UCSD-AML1 (cell line): Measurements from ENCODE around the gene CATSPERZ.
"Not testable (repeated sequence)": the region's sequence is repeated elsewhere in the genome, so short reads cannot be mapped to it uniquely, and the experiment has no call there.

Source experiments
- DNase-seq: peaks from one replicate; lab custom pipeline; 2025; ENCODE audit not compliant: unreplicated experiment; lab: John Stamatoyannopoulos, UW

Gene CATSPERZ

GRCh38 chr11:64303109-64304031 lies 3.2 kb downstream of the CATSPERZ start:
- no peak for DNase-seq

GRCh38 chr11:64304032-64304315 lies 3.8 kb downstream of the CATSPERZ start:
- DNase-seq = no peak

GRCh38 chr11:64304316-64305072 lies 4.3 kb downstream of the CATSPERZ start:
- peak; percentile 93 for DNase-seq

- peak; percentile 100 for DNase-seq
Observed at GRCh38 chr11:64305075-64305690, 5.0 kb downstream of the CATSPERZ start, which contains the start of gene ESRRA. TSS of gene ESRRA (plus strand) at chr11:64305524. CDS start at chr11:64307180, 1,656 bp downstream.

- DNase-seq = peak; percentile 83
Observed at GRCh38 chr11:64305691-64306562, 5.8 kb downstream of the CATSPERZ start.

- DNase-seq = no peak
Observed at GRCh38 chr11:64306563-64306875, 6.4 kb downstream of the CATSPERZ start.

GRCh38 chr11:64306876-64307622 lies 6.9 kb downstream of the CATSPERZ start:
- DNase-seq = no peak

GRCh38 chr11:64307795-64308194 lies 7.6 kb downstream of the CATSPERZ start:
- not testable (repeated sequence) for DNase-seq

GRCh38 chr11:64312947-64313346 lies 12.8 kb downstream of the CATSPERZ start:
- no peak for DNase-seq

- no peak for DNase-seq
Observed at GRCh38 chr11:64313491-64314145, 13.5 kb downstream of the CATSPERZ start.

- DNase-seq = no peak
Observed at GRCh38 chr11:64314146-64314804, 14.1 kb downstream of the CATSPERZ start.

- DNase-seq = no peak
Observed at GRCh38 chr11:64314805-64315561, 14.8 kb downstream of the CATSPERZ start.

GRCh38 chr11:64315667-64316526 lies 15.7 kb downstream of the CATSPERZ start:
- DNase-seq = not testable (repeated sequence)

- DNase-seq = no peak
Observed at GRCh38 chr11:64316672-64317324, 16.6 kb downstream of the CATSPERZ start.

- peak; percentile 93 for DNase-seq
Observed at GRCh38 chr11:64317325-64317960, 17.3 kb downstream of the CATSPERZ start, which contains the start of gene TRMT112. TSS of gene TRMT112 (minus strand) at chr11:64317559. CDS start at chr11:64317526, 33 bp downstream.
